Naive B cell (primary cell): ENCODE measurements around the gene ZNF774. TPM values are rescaled to one million over a fixed set of nuclear protein-coding genes. Genes with fewer than 3 reads are reported as not detected.
"Not testable (repeated sequence)": the region's sequence is repeated elsewhere in the genome, so short reads cannot be mapped to it uniquely, and the experiment has no call there.

Experiments
- ATAC-seq, 2 donors: fragments of 150-1000 bp; cut with Tn5 transposase; 2 replicates each; pipeline ENCODE4 v1.10.0; 2021; ENCODE audit warnings: low read depth in 2 of 2, mild to moderate bottlenecking in 2 of 2, moderate library complexity in 2 of 2
- DNase-seq: peaks from one replicate; pipeline ENCODE4 v3.0.0; 2022
- H3K27ac Mint-ChIP-seq, 6 donors: one replicate each; pipeline ENCODE4 v1.8.0; 2020 to 2022; ENCODE audit warnings: mild to moderate bottlenecking in 6 of 6, mixed read lengths in 6 of 6, moderate library complexity in 5 of 6, inconsistent platforms in 2 of 6
- H3K27me3 Mint-ChIP-seq, 3 donors: one replicate each; pipeline ENCODE4 v1.8.0; 2021 to 2022; ENCODE audit warnings: mixed read lengths in 3 of 3, mild to moderate bottlenecking in 1 of 3
- H3K36me3 Mint-ChIP-seq, 2 donors: one replicate each; pipeline ENCODE4 v1.8.0; 2020 to 2022; ENCODE audit warnings: mixed read lengths in 2 of 2, inconsistent platforms in 1 of 2, mild to moderate bottlenecking in 1 of 2
- H3K4me1 Mint-ChIP-seq, 3 donors: one replicate each; pipeline ENCODE4 v1.8.0; 2020 to 2022; ENCODE audit warnings: mixed read lengths in 3 of 3, inconsistent platforms in 1 of 3, mild to moderate bottlenecking in 1 of 3, moderate library complexity in 1 of 3
- H3K4me3 Mint-ChIP-seq, 8 donors: one replicate each; pipeline ENCODE4 v1.8.0; 2020 to 2022; ENCODE audit warnings: mild to moderate bottlenecking in 8 of 8, mixed read lengths in 8 of 8, moderate library complexity in 8 of 8, inconsistent platforms in 2 of 8
- H3K9me3 Mint-ChIP-seq, 7 donors: one replicate each; pipeline ENCODE4 v1.8.0; 2020 to 2022; ENCODE audit warnings: mixed read lengths in 7 of 7, mild to moderate bottlenecking in 5 of 7, inconsistent platforms in 2 of 7, moderate library complexity in 1 of 7
- polyA plus RNA-seq, 6 donors: library from polyadenylated mRNA; unstranded; fragments of 300-500 nt; fragmentation: Illumina TruSeq; gene quantifications; one replicate each; pipeline ENCODE4 v1.2.3, GENCODE V29; 2021; ENCODE audit warnings: low read depth in 6 of 6

Gene ZNF774
- polyA plus RNA-seq, 6 donors from 2014 or later: 0.38 to 0.83 (median 0.40) TPM; not detected in 3

DNA sequence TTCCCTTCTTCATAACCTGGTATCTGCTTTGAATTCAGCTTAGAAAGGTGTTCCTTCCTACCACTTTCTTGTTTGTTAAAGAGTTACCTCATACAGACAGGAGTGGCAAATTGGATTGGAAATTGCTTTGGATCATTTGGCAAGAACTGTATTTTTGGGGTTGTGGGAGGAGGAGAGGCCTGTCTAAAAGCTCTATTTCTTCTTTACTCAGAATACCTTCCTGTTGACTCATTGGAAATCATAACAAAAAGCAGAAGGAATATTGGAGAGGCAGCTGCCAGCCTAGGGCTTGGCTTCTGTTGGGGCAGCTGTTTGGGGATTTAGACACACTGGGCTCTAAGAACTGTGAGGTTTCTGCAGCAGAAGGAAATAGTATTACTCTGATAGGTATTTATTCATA, 50.1 kb downstream of the ZNF774 start:
- Mint-ChIP-seq H3K27me3 (no peaks in the 10 kb centered on the region), H3K36me3 (no peaks in the 10 kb centered on the region), H3K4me3 (peak overlapping the region in 2 of 8 donors; percentile 18 to 71), H3K4me1 (peaks cover 42 to 72% (median 56%) of the 10 kb centered on the region in 3 donors), H3K9me3 (no peaks in the 10 kb centered on the region), H3K27ac (peak overlapping the region; percentile 99 to 100 (median 99))
- no peak for ATAC-seq
- DNase-seq: no peak

DNA sequence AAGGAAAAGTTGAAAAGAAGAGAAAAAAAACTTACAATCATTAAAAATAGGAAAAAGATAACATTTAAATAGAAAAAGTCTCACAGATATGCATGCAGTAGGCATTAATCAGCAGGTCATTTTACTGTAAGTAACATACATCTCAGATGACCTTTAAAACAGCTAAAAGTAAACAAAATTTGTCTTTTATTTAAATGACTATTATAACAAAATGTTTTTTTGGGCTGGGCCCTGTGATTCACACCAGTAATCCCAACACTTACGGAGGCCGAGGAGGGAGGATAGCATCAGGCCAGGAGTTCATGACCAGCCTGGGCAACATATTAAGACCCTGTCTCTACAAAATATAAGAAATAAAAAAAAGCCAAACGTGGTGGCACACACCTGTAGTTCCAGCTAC, 50.7 kb downstream of the ZNF774 start:
- H3K36me3 Mint-ChIP-seq: no peaks in the 10 kb centered on the region
- ATAC-seq (no peak), DNase-seq (no peak)
- H3K27me3 Mint-ChIP-seq: no peaks in the 10 kb centered on the region
- peak overlapping the region in 2 of 8 donors; percentile 16 to 18 for H3K4me3 Mint-ChIP-seq
- H3K4me1 Mint-ChIP-seq: peaks cover 44 to 73% (median 60%) of the 10 kb centered on the region in 3 donors
- H3K27ac Mint-ChIP-seq: peak overlapping the region; percentile 99 to 100 (median 99)
- no peaks in the 10 kb centered on the region for H3K9me3 Mint-ChIP-seq

DNA sequence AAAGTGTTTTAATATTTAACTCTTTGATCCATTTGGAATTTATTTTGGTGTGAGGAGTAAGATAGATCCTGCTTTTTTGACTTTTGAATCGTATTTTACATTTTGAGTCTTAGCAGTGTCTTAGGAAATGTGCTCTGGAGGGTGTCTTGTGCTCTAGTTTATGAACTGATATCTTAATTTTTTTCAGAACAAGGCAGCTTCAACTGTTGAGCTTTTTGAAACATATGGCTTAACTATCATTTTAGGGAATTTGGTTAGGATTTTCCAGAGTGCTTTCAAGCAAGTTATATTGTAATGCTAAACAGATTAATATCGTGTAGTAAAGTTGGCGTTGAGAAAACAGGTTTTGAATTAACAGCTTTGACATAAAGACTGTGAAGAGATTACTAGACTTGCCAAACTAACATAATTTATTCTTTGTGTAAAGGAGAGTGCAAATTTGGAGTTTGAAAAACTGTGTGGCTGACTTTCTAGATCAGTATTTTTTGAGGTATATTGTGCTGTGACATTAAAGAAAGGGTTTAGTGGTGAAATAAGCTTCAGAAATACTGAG, 53.0 kb downstream of the ZNF774 start:
- Mint-ChIP-seq H3K9me3 (peaks cover 0 to 4% (median 0%) of the 10 kb centered on the region in 7 donors), H3K36me3 (peaks cover 5 to 9% of the 10 kb centered on the region in 2 donors), H3K4me3 (no peak overlapping the region), H3K27ac (peak overlapping the region in 2 of 6 donors; percentile 74 to 99), H3K4me1 (peaks cover 58 to 76% (median 73%) of the 10 kb centered on the region in 3 donors), H3K27me3 (no peaks in the 10 kb centered on the region)
- no peak for DNase-seq
- no peak for ATAC-seq

DNA sequence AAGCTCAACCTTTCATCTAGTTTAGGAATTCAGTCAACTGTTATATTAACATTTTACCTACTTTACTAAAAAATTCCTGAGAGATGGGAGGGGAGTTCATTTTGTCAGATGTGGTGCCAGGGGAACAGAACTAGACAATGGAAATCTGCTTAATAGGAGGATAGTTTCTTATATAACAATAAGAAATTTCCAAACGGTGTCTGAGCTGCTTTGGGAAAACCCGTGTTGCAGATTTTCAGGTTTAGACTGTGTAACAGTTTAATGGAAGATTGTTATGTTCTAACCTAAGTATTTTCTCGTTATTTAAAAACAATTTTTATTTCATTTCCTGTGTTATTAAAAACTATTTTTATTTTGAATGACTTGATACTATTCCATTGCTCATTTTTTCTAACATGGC, 55.3 kb downstream of the ZNF774 start:
- H3K4me3 Mint-ChIP-seq: no peak overlapping the region
- ATAC-seq (no peak), DNase-seq (no peak)
- H3K36me3 Mint-ChIP-seq: peaks cover 5 to 9% of the 10 kb centered on the region in 2 donors
- H3K4me1 Mint-ChIP-seq: peaks cover 48 to 69% (median 66%) of the 10 kb centered on the region in 3 donors
- peak overlapping the region in 3 of 6 donors; percentile 27 to 55 (median 36) for H3K27ac Mint-ChIP-seq
- peaks cover 0 to 4% (median 0%) of the 10 kb centered on the region in 7 donors for H3K9me3 Mint-ChIP-seq
- no peaks in the 10 kb centered on the region for H3K27me3 Mint-ChIP-seq

DNA sequence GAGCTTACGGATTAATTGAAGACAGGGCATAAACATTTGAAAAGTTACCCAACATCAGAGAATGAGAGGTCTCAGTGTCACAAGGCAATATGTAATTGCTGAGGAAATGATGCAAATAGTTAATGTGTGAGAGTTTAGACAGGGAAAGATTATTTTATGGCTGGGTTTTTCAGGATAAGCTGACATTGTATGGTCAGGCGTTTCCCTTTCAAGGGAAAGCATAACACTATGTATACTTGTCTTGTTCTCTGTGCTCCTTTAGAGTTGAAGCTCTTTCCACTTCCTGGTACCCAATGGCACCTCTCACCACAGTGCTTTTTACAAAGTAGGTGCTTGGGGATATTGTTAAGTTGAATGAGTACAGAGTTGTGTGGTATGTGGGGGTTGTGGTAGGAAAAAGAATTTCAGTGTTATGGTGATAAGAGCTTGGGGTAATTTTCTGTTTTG, 55.8 kb downstream of the ZNF774 start:
- no peaks in the 10 kb centered on the region for H3K27me3 Mint-ChIP-seq
- ATAC-seq: no peak
- H3K4me1 Mint-ChIP-seq: peaks cover 49 to 71% (median 67%) of the 10 kb centered on the region in 3 donors
- H3K36me3 Mint-ChIP-seq: peaks cover 5 to 9% of the 10 kb centered on the region in 2 donors
- DNase-seq: no peak
- peak overlapping the region in 4 of 6 donors; percentile 7 to 84 (median 42) for H3K27ac Mint-ChIP-seq
- peaks cover 0 to 4% (median 0%) of the 10 kb centered on the region in 7 donors for H3K9me3 Mint-ChIP-seq
- H3K4me3 Mint-ChIP-seq: no peak overlapping the region

DNA sequence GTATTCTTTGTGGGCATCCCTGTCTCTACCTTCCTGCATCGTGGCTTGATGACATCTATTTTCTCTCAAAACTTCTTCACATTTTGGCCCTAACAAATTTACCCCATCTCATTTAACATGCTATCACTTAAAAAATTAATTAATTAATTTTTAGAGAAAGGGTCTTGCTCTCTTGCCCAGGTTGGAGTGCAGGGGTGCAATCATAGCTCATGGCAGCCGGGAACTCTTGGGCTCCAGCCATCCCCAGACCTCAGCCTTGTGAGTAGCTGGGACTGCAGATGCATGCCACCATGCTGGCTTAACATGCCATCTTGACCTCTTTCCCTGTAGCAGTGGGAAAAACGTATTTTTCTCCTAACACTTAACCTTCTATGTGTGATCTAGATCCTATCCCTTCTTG, 56.6 kb downstream of the ZNF774 start:
- H3K27me3 Mint-ChIP-seq: no peaks in the 10 kb centered on the region
- ATAC-seq (no peak), DNase-seq (no peak)
- peaks cover 5 to 9% of the 10 kb centered on the region in 2 donors for H3K36me3 Mint-ChIP-seq
- peaks cover 0 to 4% (median 0%) of the 10 kb centered on the region in 7 donors for H3K9me3 Mint-ChIP-seq
- no peak overlapping the region for H3K27ac Mint-ChIP-seq
- no peak overlapping the region for H3K4me3 Mint-ChIP-seq
- peaks cover 57 to 76% (median 73%) of the 10 kb centered on the region in 3 donors for H3K4me1 Mint-ChIP-seq

DNA sequence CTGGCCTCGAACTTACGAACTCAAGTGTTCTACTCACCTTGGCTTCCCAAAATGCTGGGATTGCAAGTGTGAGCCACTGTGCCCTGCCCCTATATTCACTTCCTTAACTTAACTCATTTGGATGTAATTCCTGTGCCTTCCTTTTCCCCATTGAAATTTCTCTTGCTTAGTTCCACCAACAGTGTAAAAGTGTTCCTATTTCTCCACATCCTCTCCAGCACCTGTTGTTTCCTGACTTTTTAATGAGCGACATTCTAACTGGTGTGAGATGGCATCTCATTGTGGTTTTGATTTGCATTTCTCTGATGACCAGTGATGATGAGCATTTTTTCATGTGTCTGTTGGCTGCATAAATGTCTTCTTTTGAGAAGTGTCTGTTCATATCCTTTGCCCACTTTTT, 57.5 kb downstream of the ZNF774 start:
- H3K9me3 Mint-ChIP-seq, H3K36me3 Mint-ChIP-seq, DNase-seq, H3K27me3 Mint-ChIP-seq, H3K4me3 Mint-ChIP-seq, ATAC-seq: not testable (repeated sequence)
- H3K27ac Mint-ChIP-seq: peak overlapping the region in 4 of 6 donors; percentile 29 to 76 (median 70)
- peaks cover 63 to 81% (median 73%) of the 10 kb centered on the region in 3 donors for H3K4me1 Mint-ChIP-seq

DNA sequence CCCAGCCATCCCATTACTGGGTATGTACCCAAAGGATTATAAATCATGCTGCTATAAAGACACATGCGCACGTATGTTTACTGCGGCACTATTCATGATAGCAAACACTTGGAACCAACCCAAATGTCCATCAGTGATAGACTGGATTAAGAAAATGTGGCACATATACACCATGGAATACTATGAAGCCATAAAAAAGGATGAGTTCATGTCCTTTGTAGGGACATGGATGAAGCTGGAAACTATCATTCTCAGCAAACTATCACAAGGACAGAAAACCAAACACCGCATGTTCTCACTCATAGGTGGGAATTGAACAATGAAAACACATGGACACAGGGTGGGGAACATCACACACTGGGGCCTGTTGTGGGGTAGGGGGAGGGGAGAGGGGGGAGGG, 58.2 kb downstream of the ZNF774 start:
- H3K27me3 Mint-ChIP-seq, DNase-seq, H3K4me3 Mint-ChIP-seq, H3K9me3 Mint-ChIP-seq, H3K36me3 Mint-ChIP-seq, H3K27ac Mint-ChIP-seq, ATAC-seq: not testable (repeated sequence)
- peaks cover 68 to 78% (median 75%) of the 10 kb centered on the region in 3 donors for H3K4me1 Mint-ChIP-seq

DNA sequence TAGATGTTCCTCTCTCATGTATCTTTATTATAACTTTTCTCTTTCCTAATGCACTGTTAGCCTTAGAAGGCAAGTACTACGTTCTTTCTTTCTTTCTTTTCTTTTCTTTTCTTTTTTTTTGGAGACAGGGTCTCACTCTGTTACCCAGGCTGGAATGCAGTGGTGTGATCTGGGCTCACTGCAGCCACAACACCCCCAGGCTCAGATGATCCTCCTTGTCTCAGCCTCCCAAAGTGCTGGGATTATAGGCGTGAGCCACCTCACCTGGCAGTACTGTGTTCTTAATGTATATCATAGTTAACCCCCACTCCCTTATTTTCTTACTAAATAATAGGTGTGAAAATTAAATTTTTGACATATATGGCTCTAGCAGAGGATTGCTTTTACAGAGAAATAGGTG, 59.1 kb downstream of the ZNF774 start:
- H3K4me3 Mint-ChIP-seq: peak overlapping the region in 2 of 8 donors; percentile 30 to 37
- H3K4me1 Mint-ChIP-seq: peaks cover 69 to 74% (median 69%) of the 10 kb centered on the region in 3 donors
- no peaks in the 10 kb centered on the region for H3K27me3 Mint-ChIP-seq
- no peak for ATAC-seq
- peak overlapping the region in 4 of 6 donors; percentile 73 to 91 (median 82) for H3K27ac Mint-ChIP-seq
- peaks cover 5 to 9% of the 10 kb centered on the region in 2 donors for H3K36me3 Mint-ChIP-seq
- H3K9me3 Mint-ChIP-seq: peaks cover 0 to 4% (median 0%) of the 10 kb centered on the region in 7 donors
- DNase-seq: no peak

Other genes with a start within 250 kb of the ZNF774 start
- 100 to 1,000 TPM in 1 of 6 donors, 10 to 100 TPM in 5; 59.0 to 105 (median 64.5) TPM for gene IDH2, start 249.8 kb upstream of the ZNF774 start, polyA plus RNA-seq
- 100 to 1,000 TPM in 4 of 6 donors, 10 to 100 TPM in 2; 96.8 to 172 (median 103) TPM for gene SEMA4B, start 151.0 kb upstream of the ZNF774 start, polyA plus RNA-seq
- gene CIB1, start 118.3 kb upstream of the ZNF774 start, polyA plus RNA-seq: 100 to 1,000 TPM; 204 to 259 (median 235) TPM
- gene GDPGP1, start 118.1 kb upstream of the ZNF774 start, polyA plus RNA-seq: 1 to 10 TPM in 4 of 6 donors, under 1 TPM in 2; 0.70 to 2.1 (median 1.3) TPM
- 1 to 10 TPM in 1 of 6 donors, under 1 TPM in 3, not detected in 2; 0.11 to 1.4 (median 0.34) TPM for gene TTLL13, start 102.7 kb upstream of the ZNF774 start, polyA plus RNA-seq
- gene NGRN, start 86.6 kb upstream of the ZNF774 start, polyA plus RNA-seq: 10 to 100 TPM; 33.6 to 80.2 (median 54.1) TPM
- gene IQGAP1, start 36.0 kb downstream of the ZNF774 start, polyA plus RNA-seq: 100 to 1,000 TPM in 5 of 6 donors, 10 to 100 TPM in 1; 96.5 to 182 (median 158) TPM
- 10 to 100 TPM; 14.2 to 47.8 (median 26.9) TPM for gene CRTC3, start 177.6 kb downstream of the ZNF774 start, polyA plus RNA-seq